ENCODE data around the gene DISC1.
"Not testable (repeated sequence)": the region's sequence is repeated elsewhere in the genome, so short reads cannot be mapped to it uniquely, and the experiment has no call there.

The DISC1 gene

DNA sequence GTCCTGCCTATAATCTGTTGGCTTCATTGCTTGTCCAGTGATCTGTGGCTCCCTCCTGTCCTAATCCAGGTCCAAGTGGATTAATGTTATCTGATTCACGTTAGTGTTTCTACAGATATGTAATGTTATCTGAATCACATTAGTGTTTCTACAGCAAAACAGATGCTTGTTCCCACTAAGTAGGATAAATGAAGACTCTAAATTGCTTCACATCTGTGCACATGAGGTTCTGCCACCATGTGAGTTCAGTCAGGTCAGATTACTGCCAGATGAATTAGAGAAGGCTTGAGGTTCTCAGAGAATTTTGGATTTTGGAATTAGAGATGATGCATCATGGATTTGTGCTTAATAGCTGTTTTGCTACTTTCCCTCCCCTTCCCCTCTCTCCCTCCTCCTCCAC is 13.2 kb downstream of the DISC1 start:
- no peak for DNase-seq

DNA sequence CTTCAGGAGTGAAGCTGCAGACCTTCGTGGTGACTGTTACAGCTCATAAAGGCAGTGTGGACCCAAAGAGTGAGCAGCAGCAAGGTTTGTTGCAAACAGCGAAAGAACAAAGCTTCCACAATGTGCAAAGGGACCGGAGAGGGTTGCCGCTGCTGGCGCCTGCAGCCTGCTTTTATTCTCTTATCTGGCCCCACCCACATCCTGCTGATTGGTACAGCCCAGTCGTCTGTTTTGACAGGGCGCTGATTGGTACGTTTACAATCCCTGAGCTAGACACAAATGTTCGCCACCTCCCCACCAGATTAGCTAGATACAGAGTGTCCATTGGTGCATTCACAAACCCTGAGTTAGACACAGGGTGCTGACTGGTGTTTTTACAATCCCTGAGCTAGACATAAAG is 14.9 kb downstream of the DISC1 start:
- not testable (repeated sequence) for DNase-seq

GRCh38 chr1:231642061-231642460 is 15.5 kb downstream of the DISC1 start:
- not testable (repeated sequence) for DNase-seq

DNA sequence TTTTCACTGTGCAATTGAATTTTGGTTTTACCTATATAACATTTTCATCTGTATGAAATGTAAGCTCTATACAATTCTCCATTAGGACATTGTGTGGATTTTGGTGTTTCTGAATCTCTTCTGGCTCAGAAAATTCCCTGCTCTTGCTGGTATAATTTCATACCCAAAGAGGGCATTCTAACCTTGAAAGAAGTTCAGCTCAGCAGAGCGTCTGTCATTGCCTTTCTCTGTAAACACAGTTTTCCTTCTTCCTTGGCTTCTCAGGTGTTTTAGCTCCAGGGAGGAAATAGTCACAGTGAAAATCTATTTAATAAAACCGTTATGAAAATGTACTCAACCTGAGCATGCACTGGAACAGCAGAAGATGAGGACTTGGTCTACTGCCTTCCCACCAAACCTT is 16.0 kb downstream of the DISC1 start:
- no peak for DNase-seq

- no peak for DNase-seq
Measured at GRCh38 chr1:231643071-231643934, 16.7 kb downstream of the DISC1 start.

DNA sequence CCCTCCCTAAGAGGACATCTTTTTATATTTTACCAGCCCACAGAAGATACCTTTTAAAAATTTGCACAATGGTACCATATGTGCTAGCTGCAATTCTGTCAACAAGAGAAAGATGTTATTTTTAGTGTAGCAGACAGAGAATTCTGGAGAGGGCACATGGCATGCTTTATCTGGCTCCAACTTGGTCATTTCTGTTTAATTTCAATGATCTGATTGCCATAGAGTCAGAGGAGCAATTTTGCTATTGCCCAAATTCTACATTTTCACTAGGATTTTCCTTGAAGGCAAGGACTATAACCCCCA is 17.3 kb downstream of the DISC1 start:
- no peak for DNase-seq

DNA sequence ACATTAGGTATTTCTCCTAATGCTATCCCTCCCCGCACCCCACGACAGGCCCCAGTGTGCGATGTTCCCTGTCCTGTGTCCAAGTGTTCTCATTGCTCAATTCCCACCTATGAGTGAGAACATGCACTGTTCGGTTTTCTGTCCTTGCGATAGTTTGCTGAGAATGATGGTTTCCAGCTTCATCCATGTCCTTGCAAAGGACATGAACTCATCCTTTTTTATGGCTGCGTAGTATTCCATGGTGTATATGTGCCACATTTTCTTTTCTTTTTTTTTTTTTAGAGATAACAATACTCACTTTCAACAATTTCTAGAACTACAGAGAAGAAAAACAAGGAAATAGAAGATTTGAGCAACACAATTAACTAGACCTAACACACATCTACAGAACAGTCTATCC is 19.0 kb downstream of the DISC1 start:
- DNase-seq = not testable (repeated sequence)

DNA sequence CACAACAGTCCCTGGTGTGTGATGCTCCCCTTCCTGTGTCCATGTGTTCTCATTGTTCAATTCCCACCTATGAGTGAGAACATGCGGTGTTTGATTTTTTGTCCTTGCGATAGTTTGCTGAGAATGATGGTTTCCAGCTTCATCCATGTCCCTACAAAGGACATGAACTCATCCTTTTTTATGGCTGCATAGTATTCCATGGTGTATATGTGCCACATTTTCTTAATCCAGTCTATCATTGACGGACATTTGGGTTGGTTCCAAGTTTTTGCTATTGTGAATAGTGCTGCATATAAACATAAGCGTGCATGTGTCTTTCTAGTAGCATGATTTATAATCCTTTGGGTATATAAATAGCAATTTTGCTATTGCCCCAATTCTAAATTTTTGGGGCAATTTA is 19.6 kb downstream of the DISC1 start:
- not testable (repeated sequence) for DNase-seq

DNA sequence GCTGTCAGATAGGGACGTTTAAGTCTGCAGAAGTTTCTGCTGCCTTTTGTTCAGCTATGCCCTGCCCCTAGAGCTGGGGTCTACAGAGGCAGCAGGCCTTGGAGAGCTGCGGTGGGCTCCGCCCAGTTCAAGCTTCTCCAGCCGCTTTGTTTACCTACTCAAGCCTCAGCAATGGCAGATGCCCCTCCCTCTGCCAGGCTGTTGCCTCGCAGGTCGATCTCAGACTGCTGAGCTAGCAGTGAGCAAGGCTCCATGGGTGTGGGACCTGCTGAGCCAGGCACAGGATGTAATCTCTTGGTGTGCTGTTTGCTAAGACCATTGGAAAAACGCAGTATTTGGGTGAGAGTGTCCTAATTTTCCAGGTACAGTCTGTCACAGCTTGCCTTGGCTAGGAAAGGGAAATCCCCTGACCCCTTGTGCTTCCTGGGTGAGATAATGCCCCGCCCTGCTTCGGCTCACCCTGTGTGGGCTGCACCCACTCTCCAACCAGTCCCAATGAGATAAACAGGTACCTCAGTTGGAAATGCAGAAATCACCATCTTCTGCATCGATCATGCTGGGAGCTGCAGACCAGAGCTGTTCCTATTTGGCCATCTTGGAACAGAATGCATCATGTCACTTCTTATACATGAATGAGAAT is 25.2 kb downstream of the DISC1 start:
- DNase-seq = not testable (repeated sequence)

- peak; percentile 41 for DNase-seq
Measured at GRCh38 chr1:231653632-231654031, 27.0 kb downstream of the DISC1 start.

DNA sequence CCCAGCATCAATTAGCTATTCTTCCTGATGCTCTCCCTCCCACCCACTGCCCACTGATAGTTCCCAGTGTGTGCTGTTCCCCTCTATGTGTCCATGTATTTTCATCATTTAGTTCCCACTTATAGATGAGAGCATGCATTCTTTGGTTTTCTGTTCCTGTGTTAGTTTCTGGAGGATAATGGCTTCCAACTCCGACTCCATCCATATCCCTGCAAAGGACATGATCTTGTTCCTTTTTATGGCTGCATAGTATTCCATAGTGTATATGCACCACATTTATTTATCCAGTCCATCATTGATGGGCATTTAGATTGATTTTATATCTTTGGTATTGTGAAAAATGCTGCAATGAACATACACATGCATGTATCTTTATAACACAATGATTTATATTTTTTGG is 30.2 kb downstream of the DISC1 start:
- no peak for DNase-seq

GRCh38 chr1:231658223-231658622 is 31.6 kb downstream of the DISC1 start:
- DNase-seq = not testable (repeated sequence)

- no peak for DNase-seq
Measured at GRCh38 chr1:231660198-231660597, 33.6 kb downstream of the DISC1 start.

DNA sequence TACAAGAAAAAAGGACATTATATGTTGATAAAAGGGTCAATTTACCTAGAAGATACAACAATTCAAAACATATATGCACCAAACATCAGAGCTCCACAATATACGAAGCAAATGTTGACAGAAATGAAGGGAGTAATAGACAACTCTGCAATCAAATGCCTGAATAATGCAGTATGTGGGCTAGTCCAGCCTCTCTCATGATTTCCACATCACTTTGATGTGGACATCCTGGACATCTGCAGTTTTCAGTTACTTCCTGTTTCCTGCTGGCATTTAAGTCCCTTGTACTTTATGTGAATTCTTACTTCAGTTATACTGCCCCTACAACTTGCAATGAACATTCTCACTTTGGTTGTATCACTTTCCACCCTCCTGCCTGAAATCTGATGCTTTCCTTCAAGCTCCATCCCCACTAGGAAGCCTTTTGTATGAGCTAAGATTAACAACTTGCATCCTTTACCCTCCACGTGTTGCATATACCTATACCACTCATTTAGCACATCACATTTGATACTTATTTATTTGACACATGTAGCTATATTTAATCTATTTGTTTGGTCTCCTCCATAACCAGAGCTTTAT is 36.7 kb downstream of the DISC1 start:
- DNase-seq = peak; percentile 33

DNA sequence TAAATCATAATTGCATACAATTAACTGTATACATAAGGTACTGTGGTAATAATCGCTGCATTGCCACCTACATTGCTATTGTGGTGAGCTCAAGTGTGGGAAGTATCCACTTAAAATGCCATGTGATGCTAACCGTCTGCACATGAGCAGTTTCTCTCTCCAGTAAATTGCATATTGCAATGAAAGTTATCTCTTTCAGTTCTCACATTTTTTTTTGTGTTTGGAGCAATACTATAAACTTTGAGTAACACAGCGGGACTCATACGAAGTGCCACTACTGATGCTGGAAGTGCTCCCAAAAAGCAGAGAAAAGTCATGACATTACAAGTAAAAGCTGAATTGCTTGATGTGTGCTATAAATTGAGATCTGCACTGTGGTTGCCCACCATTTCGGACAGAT is 38.5 kb downstream of the DISC1 start:
- DNase-seq = no peak

DNA sequence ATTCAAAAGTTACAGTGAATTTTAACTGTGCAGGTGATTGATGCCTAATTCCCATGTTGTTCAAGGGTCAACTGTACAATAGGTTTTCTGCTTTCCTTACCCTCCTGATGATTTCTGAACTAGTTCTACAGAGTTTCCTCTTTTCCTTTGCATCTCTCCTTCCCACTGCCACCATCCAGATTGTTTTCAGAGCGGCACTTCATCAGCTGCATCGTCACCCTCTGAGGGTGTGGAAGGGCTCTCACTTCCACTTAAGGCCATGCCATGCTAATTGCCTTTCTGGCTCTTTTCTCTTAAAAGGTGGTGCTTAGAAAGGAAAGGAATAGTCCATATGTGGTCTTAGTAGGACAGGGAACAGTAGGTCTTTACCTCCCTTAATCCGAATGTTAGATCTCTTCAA is 39.1 kb downstream of the DISC1 start:
- no peak for DNase-seq

DNA sequence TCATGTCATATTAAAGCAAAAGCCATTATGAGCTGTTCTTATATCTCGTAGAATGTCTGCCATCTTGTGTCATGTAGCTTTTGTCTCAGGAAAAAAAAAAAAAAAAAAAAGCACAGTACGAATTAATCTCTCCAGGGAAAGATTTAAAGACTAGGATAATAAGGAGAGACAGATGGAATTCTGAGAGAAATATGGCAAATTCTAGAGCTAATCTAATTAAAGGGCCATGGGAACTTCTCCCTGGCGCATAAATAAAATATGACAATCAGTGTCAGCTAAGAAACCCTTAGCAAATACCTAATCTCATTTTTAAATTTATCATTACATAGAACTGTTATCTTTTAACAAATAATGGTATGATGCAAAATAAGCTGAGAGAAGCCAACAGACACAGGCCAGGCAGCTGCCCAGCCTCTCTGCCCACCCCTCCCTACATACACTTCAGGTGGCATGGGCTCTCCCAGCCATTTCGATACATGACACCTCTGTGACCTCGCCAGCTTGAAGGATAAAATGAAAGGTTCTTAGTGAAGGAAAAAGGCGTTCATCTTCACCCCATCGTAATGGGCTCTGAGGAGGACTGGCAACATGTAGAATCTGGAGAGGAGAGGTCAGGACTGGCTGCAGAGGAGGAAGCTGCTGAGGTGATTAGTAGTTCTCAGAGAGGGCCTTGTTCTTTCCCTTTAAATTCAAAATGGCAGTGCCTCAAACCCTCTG is 39.8 kb downstream of the DISC1 start:
- DNase-seq = no peak

DNA sequence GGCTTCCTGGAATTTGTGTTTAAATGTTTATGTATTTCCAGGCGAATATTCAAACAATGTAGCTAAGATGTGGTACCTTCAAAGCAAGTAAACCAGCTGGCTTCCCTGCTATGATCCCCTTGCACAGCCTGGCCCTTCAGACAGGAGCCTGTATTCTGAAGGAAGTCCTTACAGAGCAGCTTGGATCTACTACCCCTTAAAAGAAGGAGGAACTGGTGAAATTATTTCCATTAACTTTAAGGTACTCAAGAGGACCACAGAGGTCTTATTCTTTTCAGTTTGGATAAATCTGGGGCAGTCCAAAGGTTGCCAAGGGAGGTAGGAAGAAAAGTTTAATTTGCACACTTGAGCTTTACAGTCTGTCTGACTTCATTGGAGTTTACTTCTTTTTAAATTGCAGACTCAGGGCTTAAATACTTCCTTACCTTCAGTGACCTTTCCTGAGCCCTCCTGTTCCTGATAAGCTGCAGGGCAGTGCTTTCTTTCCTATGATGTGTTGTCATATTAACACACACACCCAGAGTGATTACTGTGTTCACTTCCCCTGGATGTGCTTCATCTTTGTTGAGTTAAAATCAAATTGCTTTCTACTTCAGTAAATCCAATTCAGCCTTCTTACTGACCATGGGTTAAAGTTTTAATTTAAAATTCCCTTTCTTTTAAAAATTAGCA is 40.5 kb downstream of the DISC1 start:
- DNase-seq = no peak

- no peak for DNase-seq
Measured at GRCh38 chr1:231667896-231668506, 41.4 kb downstream of the DISC1 start.

DNA sequence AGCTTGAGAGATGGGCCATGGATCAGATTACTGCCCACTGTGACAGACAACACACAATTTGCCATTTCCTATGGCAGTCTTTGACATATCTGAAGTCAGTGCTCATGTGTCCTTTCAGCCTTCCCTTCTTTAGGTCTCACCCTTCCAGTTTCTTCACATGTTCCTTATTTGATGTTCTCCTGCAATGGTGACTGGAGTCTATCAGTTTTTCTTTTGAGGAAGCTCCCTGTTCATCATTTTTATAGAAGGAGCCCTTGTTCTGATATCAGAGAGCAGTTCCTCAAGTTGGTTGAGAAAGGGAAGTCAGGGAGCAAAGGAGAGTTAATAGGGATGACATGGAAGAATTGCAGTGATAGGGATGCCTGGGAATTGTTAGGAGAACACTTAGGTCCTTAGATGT is 42.2 kb downstream of the DISC1 start:
- no peak for DNase-seq

DNA sequence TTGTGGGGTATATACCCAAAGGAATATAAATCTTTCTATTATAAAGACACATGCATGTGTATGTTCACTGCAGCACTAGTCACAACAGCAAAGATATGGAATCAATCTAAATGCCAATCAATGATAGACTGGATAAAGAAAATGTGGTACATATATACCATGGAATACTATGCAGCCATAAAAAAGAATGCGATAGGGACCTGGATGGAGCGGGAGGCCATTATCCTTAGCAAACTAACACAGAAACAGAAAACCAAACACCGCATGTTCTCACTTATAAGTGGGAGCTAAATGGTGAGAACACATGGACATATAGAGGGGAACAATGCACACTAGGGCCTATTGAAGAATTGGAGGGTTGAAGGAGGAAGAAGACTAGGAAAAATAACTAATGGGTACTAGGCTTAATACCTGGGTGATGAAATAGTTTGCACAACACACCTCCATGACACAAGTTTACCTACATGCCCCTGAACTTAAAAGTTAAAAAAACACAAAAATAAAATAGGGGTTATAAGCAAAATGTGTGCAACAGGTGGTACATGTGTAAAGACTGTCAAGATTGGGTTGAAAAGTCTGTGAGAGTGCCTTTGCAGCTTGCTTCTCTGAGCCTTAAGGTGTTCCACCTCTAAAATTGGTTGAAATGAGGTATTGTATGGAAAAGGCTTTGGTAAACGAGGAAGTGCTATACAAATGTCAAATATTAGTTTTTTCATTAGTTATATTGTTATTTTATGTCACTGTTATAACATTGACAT is 43.5 kb downstream of the DISC1 start:
- not testable (repeated sequence) for DNase-seq

GRCh38 chr1:231670755-231671154 is 44.2 kb downstream of the DISC1 start:
- no peak for DNase-seq
